Fibroblast of mammary gland (primary cell): Measurements from ENCODE around the gene ZXDC.

Experiments used
- DNase-seq: peaks from one replicate; pipeline ENCODE4 v3.0.0-alpha.2; 2010; ENCODE audit warnings: low read depth
- H3K4me3 ChIP-seq: 2 replicates; pipeline ENCODE4 v1.5.1; 2011; ENCODE audit warnings: low read depth, mild to moderate bottlenecking, low read length, moderate library complexity; ENCODE audit not compliant: control insufficient read depth
- TF ChIP-seq, protein P1 (sequence below): conservative IDR thresholded peaks from 2 replicates; pipeline ENCODE4 v1.5.1; 2011; ENCODE audit warnings: low read depth, low read length, inconsistent platforms; ENCODE audit not compliant: control insufficient read depth, insufficient read depth

The ZXDC gene

DNA sequence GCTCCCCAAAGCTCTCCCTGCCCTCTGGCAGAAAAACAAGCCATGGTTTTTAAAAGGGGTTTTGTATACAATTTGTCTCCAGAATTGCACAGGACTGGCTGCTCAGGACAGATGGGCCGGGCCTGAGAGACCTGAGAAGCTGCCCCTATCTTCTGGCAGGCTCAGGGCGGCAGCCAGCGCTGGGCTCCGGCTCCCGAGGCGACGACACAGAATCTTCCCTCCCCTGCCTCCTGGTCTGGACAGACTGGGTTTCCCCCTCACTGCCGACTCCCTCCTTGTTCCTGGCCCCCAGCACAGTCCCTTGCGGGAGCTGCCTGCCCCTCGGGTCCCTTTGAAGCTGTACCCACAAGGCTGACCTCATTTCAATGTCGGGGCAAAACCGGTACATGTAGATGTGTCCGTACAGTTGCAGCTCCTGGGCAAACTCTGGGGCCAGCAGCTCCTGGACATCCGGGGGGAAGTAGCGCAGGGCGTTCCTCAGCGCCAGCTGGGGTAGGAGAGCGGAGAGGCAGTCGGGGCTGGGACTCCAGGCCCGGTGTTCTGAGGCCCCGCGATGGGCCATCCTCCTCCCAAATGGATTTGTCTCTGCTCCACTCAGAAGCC lies 34.7 kb upstream of the ZXDC start:
- H3K4me3 ChIP-seq = no peak overlapping the region
- DNase-seq = no peak
- TF ChIP-seq, protein P1, sequence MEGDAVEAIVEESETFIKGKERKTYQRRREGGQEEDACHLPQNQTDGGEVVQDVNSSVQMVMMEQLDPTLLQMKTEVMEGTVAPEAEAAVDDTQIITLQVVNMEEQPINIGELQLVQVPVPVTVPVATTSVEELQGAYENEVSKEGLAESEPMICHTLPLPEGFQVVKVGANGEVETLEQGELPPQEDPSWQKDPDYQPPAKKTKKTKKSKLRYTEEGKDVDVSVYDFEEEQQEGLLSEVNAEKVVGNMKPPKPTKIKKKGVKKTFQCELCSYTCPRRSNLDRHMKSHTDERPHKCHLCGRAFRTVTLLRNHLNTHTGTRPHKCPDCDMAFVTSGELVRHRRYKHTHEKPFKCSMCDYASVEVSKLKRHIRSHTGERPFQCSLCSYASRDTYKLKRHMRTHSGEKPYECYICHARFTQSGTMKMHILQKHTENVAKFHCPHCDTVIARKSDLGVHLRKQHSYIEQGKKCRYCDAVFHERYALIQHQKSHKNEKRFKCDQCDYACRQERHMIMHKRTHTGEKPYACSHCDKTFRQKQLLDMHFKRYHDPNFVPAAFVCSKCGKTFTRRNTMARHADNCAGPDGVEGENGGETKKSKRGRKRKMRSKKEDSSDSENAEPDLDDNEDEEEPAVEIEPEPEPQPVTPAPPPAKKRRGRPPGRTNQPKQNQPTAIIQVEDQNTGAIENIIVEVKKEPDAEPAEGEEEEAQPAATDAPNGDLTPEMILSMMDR = no peak

DNA sequence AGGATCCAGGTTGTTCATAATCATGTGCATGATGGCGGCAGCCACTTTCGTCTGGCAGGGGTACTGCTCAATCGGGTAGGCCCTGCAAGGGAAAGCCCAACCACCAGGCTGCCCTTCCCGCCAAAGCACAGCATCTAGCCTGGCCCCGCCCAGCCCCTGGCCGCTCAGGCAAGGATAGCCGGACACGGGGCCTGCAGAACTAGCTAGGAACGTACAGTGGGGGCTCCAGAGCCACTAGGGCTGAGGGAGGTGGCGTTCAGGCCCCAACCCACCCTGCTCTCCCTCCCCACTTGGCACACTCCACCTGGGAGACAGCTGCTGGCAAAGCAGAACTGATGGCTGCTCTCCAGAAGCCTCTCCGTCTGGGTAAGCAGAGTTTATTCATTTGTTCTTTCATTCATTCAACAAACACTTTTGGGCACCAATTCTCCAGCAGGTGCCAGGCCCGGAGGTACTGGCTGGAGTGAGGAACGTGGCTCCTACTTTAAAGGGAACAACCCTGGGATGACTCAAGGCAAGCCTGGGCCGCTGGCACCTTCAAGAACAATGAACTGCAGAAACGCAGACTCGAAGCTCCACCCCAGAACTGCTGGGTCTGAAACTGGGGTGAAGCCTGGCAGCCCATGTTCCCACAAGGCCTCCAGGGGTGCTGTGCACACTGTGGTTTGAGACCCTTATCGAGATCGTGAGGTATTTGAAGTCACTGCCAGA lies 34.1 kb upstream of the ZXDC start:
- TF ChIP-seq, protein P1 = no peak
- no peak overlapping the region for H3K4me3 ChIP-seq
- no peak for DNase-seq

DNA sequence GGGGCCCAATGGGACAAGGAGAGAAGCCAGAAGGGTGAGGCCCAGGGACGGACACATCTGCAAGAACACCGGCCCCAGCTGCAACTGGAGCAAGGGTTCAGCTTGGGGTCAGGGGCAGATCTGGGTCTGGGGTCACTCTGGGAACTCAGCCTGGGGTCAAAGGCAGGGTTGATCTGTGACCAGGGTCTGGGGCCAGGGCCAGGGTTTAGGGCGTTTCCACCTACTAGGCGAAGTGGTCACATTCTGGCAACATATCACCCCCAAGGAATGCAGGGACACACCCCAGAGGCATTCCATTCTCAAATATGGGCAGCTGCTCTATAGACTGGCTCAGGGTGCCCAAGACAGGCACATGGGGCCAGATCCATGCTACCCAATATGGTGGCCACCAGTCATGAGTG lies 32.9 kb upstream of the ZXDC start:
- TF ChIP-seq, protein P1 = no peak

DNA sequence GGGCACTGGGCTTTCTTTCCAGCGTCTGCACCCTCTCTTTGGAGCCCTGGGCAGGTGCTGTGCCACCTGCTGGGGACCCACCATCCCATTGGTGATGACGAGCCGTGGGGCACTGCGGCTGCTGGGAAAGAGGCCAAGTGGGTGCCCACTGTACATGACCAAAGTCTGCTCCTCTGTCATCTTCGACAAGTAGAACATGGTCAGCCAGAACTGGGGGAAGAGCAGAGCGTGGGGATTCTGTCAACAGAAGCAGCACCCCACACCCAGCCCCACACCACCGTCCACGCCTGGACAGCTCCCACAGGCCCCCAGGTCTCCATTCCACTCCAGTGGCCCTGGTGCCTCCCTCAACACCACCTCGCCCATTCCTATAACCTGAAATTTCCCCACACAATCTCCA lies 32.2 kb upstream of the ZXDC start:
- H3K4me3 ChIP-seq = no peak overlapping the region
- DNase-seq = no peak
- TF ChIP-seq, protein P1 = no peak

More for the DNA sequence above, 32.9 kb upstream of the ZXDC start:
- no peak overlapping the region for H3K4me3 ChIP-seq
- DNase-seq = no peak

DNA sequence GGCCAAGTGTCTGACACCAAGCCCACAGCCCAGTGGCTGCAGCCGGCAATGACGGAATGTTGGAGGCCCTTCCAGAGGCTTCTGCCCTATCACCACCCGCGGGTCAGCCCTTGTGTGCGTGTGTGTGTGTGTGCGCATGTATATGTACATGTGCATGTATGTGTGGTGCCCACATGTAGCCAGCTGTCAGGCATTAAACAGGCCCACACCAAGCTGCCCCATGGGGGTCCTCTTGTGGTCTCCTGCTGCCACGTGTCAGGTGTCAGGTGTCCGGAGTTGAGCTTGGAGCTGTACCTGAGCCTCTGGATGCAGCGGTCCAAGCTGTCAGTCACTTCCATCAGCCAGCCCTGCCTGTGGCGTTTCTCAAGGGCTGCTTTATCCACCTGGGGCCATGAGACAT lies 28.0 kb upstream of the ZXDC start:
- no peak overlapping the region for H3K4me3 ChIP-seq
- TF ChIP-seq, protein P1 = no peak

DNA sequence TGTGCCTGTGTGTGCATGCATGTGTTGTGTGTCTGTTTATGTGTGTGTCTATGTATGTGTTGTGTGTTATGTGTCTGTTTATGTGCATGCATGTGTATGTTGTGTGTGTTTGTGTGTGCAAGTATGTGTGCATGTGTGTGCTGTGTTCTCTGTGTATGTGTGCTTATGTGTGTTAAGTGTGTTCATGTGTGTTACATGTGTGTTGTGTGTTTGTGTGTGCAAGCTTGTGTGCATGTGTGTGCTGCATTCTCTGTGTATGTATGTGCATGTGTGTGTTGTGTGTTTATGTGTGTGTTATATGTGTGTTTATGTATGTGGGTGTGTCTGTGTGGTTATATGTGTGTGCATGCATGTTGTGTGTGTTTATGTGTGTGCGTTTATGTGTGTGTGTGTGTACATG lies 27.0 kb upstream of the ZXDC start:
- no peak for DNase-seq
- no peak overlapping the region for H3K4me3 ChIP-seq
- TF ChIP-seq, protein P1 = no peak

More for the DNA sequence above, 28.0 kb upstream of the ZXDC start:
- no peak for DNase-seq

DNA sequence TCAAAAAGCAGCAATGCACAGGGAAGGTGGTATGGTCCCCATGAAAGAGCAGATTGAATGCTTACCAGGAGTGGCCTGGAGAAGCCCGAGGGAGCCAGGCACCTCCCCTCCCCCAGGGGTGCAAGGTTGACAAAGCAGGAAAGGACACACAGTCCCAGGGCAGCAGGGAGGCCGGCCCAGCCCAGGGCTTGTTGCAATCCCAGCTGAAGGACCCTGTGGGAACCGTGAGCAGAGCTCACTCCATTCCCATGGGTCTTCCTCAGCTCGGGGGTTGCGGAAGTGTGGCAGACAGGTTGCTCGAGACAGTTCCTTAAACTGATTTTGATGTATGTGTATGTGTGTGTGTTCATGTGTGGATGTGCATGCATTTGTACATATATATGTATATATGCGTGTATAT lies 26.0 kb upstream of the ZXDC start:
- TF ChIP-seq, protein P1 = no peak
- H3K4me3 ChIP-seq = no peak overlapping the region
- no peak for DNase-seq
